Caco-2 (cell line): ENCODE data around the gene ITGAV. TPM values are rescaled to one million over a fixed set of nuclear protein-coding genes. Genes with fewer than 3 reads are reported as not detected.

Experiments used
- BruUV-seq: library from RNA; stranded (reverse); fragments of 400-500 nt; replicated peaks from 2 replicates; lab custom pipeline; 2021; lab: Mats Ljungman, UMichigan
- CTCF ChIA-PET: fragments of 300-600 bp; sonication (Branson Sonifier 250); formaldehyde crosslinking; loops from one replicate; lab custom pipeline; 2022; ENCODE audit warnings: antibody characterized with exemption; lab: Charles Lee
- POLR2A ChIA-PET: fragments of 300-600 bp; sonication (Branson Sonifier 250); formaldehyde crosslinking; loops from one replicate; lab custom pipeline; 2022; ENCODE audit warnings: antibody characterized with exemption; lab: Charles Lee
- DNase-seq, 2 experiments: peaks; one replicate each; pipeline versions ENCODE4 v3.0.0 to v3.0.0-alpha.2; 2020 to 2022
- H3K27me3 ChIP-seq: replicated peaks from 2 replicates; pipeline ENCODE4 v1.6.0; 2011; ENCODE audit warnings: low read length; ENCODE audit not compliant: control insufficient read depth, insufficient read depth
- H3K36me3 ChIP-seq: 2 replicates; pipeline ENCODE4 v1.5.1; 2011; ENCODE audit warnings: low read length; ENCODE audit not compliant: control insufficient read depth, insufficient read depth
- H3K4me1 ChIP-seq: fragments of 250-450 bp; sonication (Bioruptor Pico); 2 replicates; pipeline ENCODE4 v1.5.1; 2020; ENCODE audit warnings: mild to moderate bottlenecking
- H3K4me3 ChIP-seq: 2 replicates; pipeline ENCODE4 v1.5.1; 2011; ENCODE audit warnings: low read depth, mild to moderate bottlenecking, control low read depth, low read length
- H3K9me3 ChIP-seq: fragments of 250-450 bp; sonication (Bioruptor Pico); 2 replicates; pipeline ENCODE4 v1.5.1; 2020; ENCODE audit warnings: mild to moderate bottlenecking, moderate library complexity
- H3K27ac Mint-ChIP-seq: one replicate; pipeline ENCODE4 v1.8.0; 2022; ENCODE audit warnings: mixed read lengths; ENCODE audit not compliant: unreplicated experiment
- H3K27me3 Mint-ChIP-seq: one replicate; pipeline ENCODE4 v1.8.0; 2022; ENCODE audit warnings: mixed read lengths; ENCODE audit not compliant: insufficient read depth, unreplicated experiment
- H3K36me3 Mint-ChIP-seq: one replicate; pipeline ENCODE4 v1.8.0; 2022; ENCODE audit warnings: mild to moderate bottlenecking, mixed read lengths; ENCODE audit not compliant: insufficient read depth, unreplicated experiment
- H3K4me1 Mint-ChIP-seq: one replicate; pipeline ENCODE4 v1.8.0; 2022; ENCODE audit warnings: low read depth, mixed read lengths; ENCODE audit not compliant: unreplicated experiment
- H3K4me3 Mint-ChIP-seq: one replicate; pipeline ENCODE4 v1.8.0; 2022; ENCODE audit warnings: mild to moderate bottlenecking, moderate library complexity, mixed read lengths; ENCODE audit not compliant: unreplicated experiment
- H3K9me3 Mint-ChIP-seq: one replicate; pipeline ENCODE4 v1.8.0; 2022; ENCODE audit warnings: mixed read lengths; ENCODE audit not compliant: unreplicated experiment
- intact Hi-C: fragments of 100-400 bp; cut with micrococcal nuclease; formaldehyde crosslinking; loops from one replicate; pipeline ENCODE4 v1.10.0; 2022; ENCODE audit not compliant: unreplicated experiment
- total RNA-seq: library from RNA; stranded (reverse); gene quantifications from 2 replicates; pipeline ENCODE4 v1.2.3, GENCODE V29; 2022
- TF ChIP-seq, protein P1 (sequence below), 2 experiments: fragments of 200-600 bp in 1 of 2; IDR thresholded peaks; 1 replicate in 1 of 2; 2 replicates in 1 of 2; pipeline versions ENCODE4 v1.5.1 to v1.8.0; 2011 to 2022; ENCODE audit warnings: antibody characterized with exemption in 1 of 2, control low read depth in 1 of 2, inconsistent platforms in 1 of 2, low read depth in 1 of 2, low read length in 1 of 2, mild to moderate bottlenecking in 1 of 2, moderate library complexity in 1 of 2; ENCODE audit not compliant: insufficient read depth in 1 of 2, severe bottlenecking in 1 of 2, unreplicated experiment in 1 of 2

ITGAV gene
- total RNA-seq, 1 experiment from 2014 or later: 42.6 TPM

DNA sequence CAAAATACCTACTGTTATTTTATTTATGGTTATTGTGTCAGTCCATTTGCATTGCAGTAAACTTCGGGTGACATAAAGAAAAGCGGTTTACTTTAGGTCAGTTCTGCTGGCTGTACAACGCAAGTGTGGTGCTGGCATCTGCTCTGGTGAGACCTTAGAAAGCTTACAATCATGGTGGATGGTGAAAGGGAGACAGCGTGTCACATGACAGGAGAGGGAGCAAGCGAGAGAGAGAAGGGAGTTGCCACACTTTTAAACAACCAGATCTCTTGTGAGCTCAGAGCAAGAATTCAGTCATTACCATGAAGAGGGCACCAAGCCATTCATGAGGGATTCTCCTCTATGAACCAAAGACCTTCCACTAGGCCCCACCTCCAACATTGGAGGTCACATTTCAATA is 102.0 kb downstream of the ITGAV start:
- Mint-ChIP-seq H3K27ac (no peak overlapping the region), H3K4me3 (no peak overlapping the region), H3K27me3 (no peaks in the 10 kb centered on the region), H3K36me3 (no peaks in the 10 kb centered on the region), H3K4me1 (peaks cover 8% of the 10 kb centered on the region), H3K9me3 (peaks cover 16% of the 10 kb centered on the region)
- Histone ChIP-seq H3K4me3 (no peak overlapping the region), H3K9me3 (no peaks in the 10 kb centered on the region; the same call in 1 of the 2 replicates), H3K36me3 (no peaks in the 10 kb centered on the region), H3K27me3 (no peaks in the 10 kb centered on the region), H3K4me1 (peaks cover 12% of the 10 kb centered on the region)
- ChIA-PET CTCF (no interaction called here), POLR2A (no interaction called here)
- intact Hi-C loops: no loop called here
- BruUV-seq: no TSS peak
- no peak for DNase-seq
- TF ChIP-seq, protein P1, sequence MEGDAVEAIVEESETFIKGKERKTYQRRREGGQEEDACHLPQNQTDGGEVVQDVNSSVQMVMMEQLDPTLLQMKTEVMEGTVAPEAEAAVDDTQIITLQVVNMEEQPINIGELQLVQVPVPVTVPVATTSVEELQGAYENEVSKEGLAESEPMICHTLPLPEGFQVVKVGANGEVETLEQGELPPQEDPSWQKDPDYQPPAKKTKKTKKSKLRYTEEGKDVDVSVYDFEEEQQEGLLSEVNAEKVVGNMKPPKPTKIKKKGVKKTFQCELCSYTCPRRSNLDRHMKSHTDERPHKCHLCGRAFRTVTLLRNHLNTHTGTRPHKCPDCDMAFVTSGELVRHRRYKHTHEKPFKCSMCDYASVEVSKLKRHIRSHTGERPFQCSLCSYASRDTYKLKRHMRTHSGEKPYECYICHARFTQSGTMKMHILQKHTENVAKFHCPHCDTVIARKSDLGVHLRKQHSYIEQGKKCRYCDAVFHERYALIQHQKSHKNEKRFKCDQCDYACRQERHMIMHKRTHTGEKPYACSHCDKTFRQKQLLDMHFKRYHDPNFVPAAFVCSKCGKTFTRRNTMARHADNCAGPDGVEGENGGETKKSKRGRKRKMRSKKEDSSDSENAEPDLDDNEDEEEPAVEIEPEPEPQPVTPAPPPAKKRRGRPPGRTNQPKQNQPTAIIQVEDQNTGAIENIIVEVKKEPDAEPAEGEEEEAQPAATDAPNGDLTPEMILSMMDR (IDR thresholded peaks at IDR 0.05; ENCODE audit: insufficient read depth in 1 of 2, low read depth in 1 of 2, low read length in 1 of 2, severe bottlenecking in 1 of 2, unreplicated experiment in 1 of 2): no peak

DNA sequence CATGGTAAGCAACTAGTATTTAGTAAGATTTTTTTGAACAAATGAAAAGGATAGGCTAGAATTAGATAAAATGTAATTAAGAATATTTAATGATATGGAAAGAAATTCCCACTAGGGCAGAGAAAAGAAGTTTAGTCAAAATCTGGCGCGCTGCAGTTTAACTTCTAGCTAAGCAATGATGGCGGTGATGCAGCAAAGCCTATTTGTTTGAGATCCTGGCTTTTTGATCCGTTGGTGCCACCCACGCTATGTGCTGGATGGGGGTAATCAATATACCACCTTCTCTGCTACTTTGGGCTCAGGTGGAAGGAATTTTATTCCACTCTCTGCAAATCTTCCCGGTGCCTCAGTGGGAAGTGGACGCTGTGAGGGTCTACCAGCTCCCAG is 103.6 kb downstream of the ITGAV start:
- intact Hi-C loops: no loop called here
- no peak for DNase-seq
- H3K27ac Mint-ChIP-seq: no peak overlapping the region
- Histone ChIP-seq H3K4me3 (peak overlapping the region; percentile 75), H3K9me3 (no peaks in the 10 kb centered on the region), H3K27me3 (no peaks in the 10 kb centered on the region), H3K36me3 (no peaks in the 10 kb centered on the region), H3K4me1 (peaks cover 12% of the 10 kb centered on the region)
- peaks cover under 1% of the 10 kb centered on the region for H3K9me3 Mint-ChIP-seq
- no peaks in the 10 kb centered on the region for H3K36me3 Mint-ChIP-seq
- peak overlapping the region; percentile 91 for H3K4me3 Mint-ChIP-seq
- CTCF ChIA-PET: no interaction called here
- peaks cover 9% of the 10 kb centered on the region for H3K4me1 Mint-ChIP-seq
- no TSS peak for BruUV-seq
- TF ChIP-seq, protein P1 (IDR thresholded peaks at IDR 0.05; ENCODE audit: insufficient read depth in 1 of 2, low read depth in 1 of 2, low read length in 1 of 2, severe bottlenecking in 1 of 2, unreplicated experiment in 1 of 2): no peak
- POLR2A ChIA-PET: no interaction called here
- no peaks in the 10 kb centered on the region for H3K27me3 Mint-ChIP-seq

DNA sequence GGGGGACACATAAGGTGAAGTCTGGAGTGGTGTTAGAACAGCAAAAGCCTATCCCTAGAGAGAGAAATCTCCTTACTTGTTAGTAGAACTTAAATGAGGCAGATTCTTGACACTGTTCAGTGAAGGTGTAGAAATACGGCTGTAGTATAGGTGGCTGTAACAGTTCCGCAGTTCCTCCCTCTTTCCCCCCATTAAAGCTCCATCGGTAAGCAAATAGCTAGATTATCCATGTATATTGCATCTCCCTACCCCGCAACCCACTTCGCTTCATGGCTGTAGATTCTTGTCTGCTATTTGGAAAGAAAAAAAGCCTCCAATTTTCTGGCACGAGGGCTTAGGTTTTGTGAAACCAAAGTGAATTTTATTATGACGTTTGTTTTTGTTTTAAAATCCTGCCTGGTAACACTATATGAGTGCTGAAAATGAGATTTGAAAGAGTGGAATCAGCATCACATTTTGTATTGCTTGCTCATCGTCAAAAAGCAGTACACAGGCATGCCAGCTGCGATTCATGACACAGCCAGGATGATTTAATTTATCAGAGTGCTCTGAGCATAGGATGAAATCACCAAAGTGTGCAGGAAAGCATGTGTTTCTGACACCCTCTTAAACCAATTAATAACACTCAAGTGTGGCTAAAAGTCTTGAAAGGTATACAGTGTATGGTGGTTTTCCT is 105.4 kb downstream of the ITGAV start:
- H3K4me3 ChIP-seq: no peak overlapping the region
- no peaks in the 10 kb centered on the region for H3K36me3 Mint-ChIP-seq
- BruUV-seq: TSS peak; percentile 40
- H3K4me3 Mint-ChIP-seq: peak overlapping the region; percentile 91
- H3K36me3 ChIP-seq: no peaks in the 10 kb centered on the region
- H3K27me3 Mint-ChIP-seq: no peaks in the 10 kb centered on the region
- ChIA-PET CTCF (no interaction called here), POLR2A (no interaction called here)
- intact Hi-C loops: no loop called here
- no peaks in the 10 kb centered on the region for H3K9me3 ChIP-seq
- H3K4me1 ChIP-seq: peaks cover 12% of the 10 kb centered on the region
- TF ChIP-seq, protein P1 (IDR thresholded peaks at IDR 0.05; ENCODE audit: insufficient read depth in 1 of 2, low read depth in 1 of 2, low read length in 1 of 2, severe bottlenecking in 1 of 2, unreplicated experiment in 1 of 2): no peak
- DNase-seq: no peak
- H3K4me1 Mint-ChIP-seq: peaks cover 9% of the 10 kb centered on the region
- H3K9me3 Mint-ChIP-seq: no peaks in the 10 kb centered on the region
- no peaks in the 10 kb centered on the region for H3K27me3 ChIP-seq
- peak overlapping the region; percentile 79 for H3K27ac Mint-ChIP-seq
